Iris pigment epithelial cell (primary cell): ENCODE data around the gene CC2D2A.
"Not testable (repeated sequence)": the region's sequence is repeated elsewhere in the genome, so short reads cannot be mapped to it uniquely, and the experiment has no call there.

Experiments
- DNase-seq: peaks from one replicate; pipeline ENCODE4 v3.0.0-alpha.2; 2011; ENCODE audit warnings: low read depth

CC2D2A gene

DNA sequence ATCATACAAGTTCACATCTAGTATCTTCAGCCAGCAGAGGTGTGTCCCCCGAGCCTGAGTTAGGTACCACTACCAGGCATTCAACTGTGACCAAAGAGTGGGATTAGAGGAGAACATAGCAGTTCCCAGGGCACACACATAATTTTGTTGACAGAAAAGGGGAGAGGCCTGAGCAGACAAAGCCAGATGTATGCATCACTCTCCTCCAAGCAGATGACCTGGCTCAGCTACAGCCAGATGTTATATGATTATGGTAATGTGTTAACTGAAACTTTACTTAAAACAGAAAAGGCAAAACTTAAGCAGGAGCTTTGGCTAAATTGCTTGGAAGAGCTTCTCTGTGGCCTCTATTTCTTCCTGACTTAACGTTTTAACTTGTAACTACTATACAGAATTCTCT is 88.9 kb downstream of the CC2D2A start:
- no peak for DNase-seq

DNA sequence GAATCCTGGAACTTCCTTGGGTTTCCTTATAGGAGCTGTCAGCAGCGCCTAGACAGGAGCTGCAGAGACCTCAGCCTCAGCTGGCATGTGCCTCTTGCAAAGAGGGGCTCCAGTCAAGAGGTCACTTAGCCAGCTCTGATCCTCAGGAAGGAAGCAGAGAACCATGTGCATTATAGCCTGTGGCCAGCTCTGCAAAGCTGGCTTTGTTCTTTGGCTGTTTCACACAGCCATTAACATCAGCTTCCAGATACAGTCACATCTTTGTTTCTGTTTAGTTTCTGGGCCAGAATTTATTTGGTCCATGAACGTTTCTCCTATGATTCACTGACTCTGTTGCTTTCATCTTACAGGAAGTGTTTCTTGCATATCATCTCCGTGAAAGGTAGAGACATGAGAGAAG is 92.4 kb downstream of the CC2D2A start:
- DNase-seq = no peak

GRCh38 chr4:15562623-15563022 is 92.9 kb downstream of the CC2D2A start:
- no peak for DNase-seq

GRCh38 chr4:15563871-15564270 is 94.2 kb downstream of the CC2D2A start:
- no peak for DNase-seq

DNA sequence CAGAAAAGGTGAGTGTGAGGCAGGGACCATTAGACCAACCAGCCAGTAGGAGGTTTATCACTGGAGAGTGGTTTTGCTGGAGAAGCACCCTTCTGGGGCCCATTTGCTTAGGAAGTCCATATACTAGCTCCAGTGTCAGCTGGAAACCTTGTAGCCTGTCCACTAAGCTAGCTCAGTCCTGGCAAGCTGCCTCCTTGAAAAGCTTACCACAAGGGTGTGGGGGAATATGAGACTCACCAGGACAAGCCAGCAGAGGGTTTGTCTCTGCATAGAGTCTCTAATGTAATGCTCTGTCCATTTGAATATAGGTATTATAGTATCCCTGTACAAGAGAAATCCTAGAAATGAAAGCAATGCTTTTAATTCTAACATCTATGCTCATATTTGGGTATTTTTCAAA is 99.1 kb downstream of the CC2D2A start:
- peak; percentile 43 for DNase-seq

DNA sequence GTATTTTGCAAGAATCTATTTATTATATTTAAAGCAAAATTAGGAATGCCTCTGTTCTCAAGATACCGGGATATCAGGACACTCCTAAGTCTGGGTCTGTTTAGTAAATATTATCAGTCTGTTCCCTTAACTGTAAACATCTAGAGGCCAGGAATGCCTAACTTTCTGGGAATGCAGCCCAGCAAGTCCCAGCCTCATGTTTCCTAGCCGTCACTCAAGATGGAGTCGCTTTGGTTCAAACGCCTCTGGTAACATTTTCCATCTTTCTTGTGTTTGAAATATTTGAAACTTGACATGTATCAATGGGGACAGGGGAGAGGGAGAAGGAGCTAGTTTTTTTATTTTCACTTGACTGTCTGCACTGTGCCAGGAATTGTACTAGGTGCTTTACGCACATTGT is 100.1 kb downstream of the CC2D2A start:
- DNase-seq = no peak

- DNase-seq = no peak
These were observed 106.3 kb downstream of the CC2D2A start for GRCh38 chr4:15575966-15576365.

GRCh38 chr4:15577508-15577907 is 107.8 kb downstream of the CC2D2A start:
- DNase-seq = peak; percentile 73

- no peak for DNase-seq
These were observed 115.1 kb downstream of the CC2D2A start for GRCh38 chr4:15584785-15585184.

DNA sequence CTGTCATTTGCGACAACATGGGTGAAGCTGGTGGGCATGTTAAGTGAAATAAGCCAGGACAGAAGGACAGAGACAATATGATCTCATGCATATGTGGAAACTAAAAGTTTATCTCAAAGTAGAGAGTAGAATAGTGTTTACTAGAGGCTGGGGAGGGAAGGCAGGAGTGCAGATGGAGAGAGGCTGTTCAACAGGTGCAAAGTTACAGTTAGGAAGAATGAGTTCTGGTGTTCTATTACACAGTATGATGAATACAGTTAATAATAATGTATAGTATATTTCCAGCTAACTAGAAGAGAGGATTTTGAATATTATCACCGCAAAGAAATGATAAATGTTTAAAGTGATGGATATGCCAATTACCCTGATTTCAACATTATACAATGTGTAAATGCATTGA is 115.6 kb downstream of the CC2D2A start:
- no peak for DNase-seq

GRCh38 chr4:15586066-15586465 is 116.4 kb downstream of the CC2D2A start:
- no peak for DNase-seq

- peak; percentile 88 for DNase-seq
These were observed 118.0 kb downstream of the CC2D2A start for GRCh38 chr4:15587649-15588048.

GRCh38 chr4:15592799-15593198 is 123.1 kb downstream of the CC2D2A start:
- no peak for DNase-seq

DNA sequence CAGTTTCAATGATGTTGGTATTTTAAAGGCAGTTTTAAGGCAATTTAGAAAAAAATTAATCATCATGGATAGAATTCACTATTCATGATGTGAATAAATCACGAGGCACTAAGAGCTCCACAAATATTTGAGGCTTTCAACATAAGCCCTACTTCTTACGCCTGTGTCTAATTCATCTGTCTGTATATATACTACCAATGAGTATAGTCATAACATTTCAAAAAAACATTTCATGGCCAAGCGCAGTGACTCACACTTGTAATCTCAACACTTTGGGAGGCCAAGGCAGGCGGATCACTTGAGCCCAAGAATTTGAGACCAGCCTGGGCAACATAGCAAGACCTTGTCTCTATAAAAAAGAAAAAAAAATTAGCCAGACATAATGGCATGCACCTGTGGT is 129.0 kb downstream of the CC2D2A start:
- DNase-seq = peak; percentile 94

- no peak for DNase-seq
These were observed 130.5 kb downstream of the CC2D2A start for GRCh38 chr4:15600176-15600575.

GRCh38 chr4:15601862-15602261 is 132.2 kb downstream of the CC2D2A start:
- DNase-seq = no peak

- DNase-seq = no peak
These were observed 135.9 kb downstream of the CC2D2A start for GRCh38 chr4:15605537-15605936.

GRCh38 chr4:15610855-15611254 is 141.2 kb downstream of the CC2D2A start:
- DNase-seq = no peak

- DNase-seq = no peak
These were observed 142.5 kb downstream of the CC2D2A start for GRCh38 chr4:15612136-15612535.

DNA sequence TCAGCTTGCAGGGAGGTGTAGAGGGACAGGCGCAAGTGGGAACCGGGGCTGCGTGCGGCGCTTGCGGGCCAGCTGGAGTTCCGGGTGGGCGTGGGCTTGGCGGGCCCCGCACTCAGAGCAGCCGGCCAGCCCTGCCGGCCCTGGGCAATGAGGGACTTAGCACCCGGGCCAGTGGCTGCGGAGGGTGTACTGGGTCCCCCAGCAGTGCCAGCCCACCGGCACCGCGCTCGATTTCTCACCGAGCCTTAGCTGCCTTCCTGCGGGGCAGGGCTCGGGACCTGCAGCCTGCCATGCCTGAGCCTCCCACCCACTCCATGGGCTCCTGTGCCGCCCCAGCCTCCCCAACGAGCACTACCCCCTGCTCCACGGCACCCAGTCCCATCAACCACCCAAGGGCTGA is 145.2 kb downstream of the CC2D2A start:
- not testable (repeated sequence) for DNase-seq

GRCh38 chr4:15617407-15617806 is 147.7 kb downstream of the CC2D2A start:
- DNase-seq = not testable (repeated sequence)

DNA sequence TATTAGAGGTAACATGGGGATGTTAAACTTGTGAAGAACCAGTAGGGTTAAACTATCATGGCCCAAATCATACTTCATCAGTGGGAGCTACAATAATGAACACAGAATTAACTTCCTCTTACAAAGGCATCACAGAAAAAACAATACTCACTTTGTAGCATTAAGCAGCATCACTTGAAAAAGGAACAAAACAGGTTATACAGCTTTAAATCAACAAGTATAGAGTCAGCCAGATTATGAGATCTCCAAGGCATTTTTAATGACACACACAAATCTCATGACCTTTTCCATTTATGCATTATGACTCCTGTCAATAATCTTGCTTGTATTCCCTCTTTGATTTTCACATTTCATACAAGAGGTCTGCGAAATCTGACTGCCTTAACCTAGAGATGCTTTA is 167.1 kb downstream of the CC2D2A start:
- DNase-seq = no peak

- no peak for DNase-seq
These were observed 168.7 kb downstream of the CC2D2A start for GRCh38 chr4:15638418-15638817.

GRCh38 chr4:15648600-15648999 is 178.9 kb downstream of the CC2D2A start:
- DNase-seq = no peak

- peak; percentile 72 for DNase-seq
These were observed 180.3 kb downstream of the CC2D2A start for GRCh38 chr4:15649914-15650545.
